ENCODE results near the gene TOMT. TPM values are rescaled to one million over a fixed set of nuclear protein-coding genes. Genes with fewer than 3 reads are reported as not detected.

TOMT gene
- total and polyA plus RNA-seq, 2 experiments from 2014 or later = not detected

GRCh38 chr11:72102162-72102561, 3.6 kb upstream of the TOMT start (continued):
- TF ChIP-seq CREB1 (CRISPR knock-in tag; IDR thresholded peaks at IDR 0.05; ENCODE audit: low read depth) (no peak), ZNF114 (CRISPR knock-in tag; IDR thresholded peaks at IDR 0.05) (no peak), JUNB (IDR thresholded peaks at IDR 0.05; ENCODE audit: unreplicated experiment) (no peak), STAT1 (IDR thresholded peaks at IDR 0.05; ENCODE audit: unreplicated experiment) (no peak)
- TF ChIP-seq, protein P1, sequence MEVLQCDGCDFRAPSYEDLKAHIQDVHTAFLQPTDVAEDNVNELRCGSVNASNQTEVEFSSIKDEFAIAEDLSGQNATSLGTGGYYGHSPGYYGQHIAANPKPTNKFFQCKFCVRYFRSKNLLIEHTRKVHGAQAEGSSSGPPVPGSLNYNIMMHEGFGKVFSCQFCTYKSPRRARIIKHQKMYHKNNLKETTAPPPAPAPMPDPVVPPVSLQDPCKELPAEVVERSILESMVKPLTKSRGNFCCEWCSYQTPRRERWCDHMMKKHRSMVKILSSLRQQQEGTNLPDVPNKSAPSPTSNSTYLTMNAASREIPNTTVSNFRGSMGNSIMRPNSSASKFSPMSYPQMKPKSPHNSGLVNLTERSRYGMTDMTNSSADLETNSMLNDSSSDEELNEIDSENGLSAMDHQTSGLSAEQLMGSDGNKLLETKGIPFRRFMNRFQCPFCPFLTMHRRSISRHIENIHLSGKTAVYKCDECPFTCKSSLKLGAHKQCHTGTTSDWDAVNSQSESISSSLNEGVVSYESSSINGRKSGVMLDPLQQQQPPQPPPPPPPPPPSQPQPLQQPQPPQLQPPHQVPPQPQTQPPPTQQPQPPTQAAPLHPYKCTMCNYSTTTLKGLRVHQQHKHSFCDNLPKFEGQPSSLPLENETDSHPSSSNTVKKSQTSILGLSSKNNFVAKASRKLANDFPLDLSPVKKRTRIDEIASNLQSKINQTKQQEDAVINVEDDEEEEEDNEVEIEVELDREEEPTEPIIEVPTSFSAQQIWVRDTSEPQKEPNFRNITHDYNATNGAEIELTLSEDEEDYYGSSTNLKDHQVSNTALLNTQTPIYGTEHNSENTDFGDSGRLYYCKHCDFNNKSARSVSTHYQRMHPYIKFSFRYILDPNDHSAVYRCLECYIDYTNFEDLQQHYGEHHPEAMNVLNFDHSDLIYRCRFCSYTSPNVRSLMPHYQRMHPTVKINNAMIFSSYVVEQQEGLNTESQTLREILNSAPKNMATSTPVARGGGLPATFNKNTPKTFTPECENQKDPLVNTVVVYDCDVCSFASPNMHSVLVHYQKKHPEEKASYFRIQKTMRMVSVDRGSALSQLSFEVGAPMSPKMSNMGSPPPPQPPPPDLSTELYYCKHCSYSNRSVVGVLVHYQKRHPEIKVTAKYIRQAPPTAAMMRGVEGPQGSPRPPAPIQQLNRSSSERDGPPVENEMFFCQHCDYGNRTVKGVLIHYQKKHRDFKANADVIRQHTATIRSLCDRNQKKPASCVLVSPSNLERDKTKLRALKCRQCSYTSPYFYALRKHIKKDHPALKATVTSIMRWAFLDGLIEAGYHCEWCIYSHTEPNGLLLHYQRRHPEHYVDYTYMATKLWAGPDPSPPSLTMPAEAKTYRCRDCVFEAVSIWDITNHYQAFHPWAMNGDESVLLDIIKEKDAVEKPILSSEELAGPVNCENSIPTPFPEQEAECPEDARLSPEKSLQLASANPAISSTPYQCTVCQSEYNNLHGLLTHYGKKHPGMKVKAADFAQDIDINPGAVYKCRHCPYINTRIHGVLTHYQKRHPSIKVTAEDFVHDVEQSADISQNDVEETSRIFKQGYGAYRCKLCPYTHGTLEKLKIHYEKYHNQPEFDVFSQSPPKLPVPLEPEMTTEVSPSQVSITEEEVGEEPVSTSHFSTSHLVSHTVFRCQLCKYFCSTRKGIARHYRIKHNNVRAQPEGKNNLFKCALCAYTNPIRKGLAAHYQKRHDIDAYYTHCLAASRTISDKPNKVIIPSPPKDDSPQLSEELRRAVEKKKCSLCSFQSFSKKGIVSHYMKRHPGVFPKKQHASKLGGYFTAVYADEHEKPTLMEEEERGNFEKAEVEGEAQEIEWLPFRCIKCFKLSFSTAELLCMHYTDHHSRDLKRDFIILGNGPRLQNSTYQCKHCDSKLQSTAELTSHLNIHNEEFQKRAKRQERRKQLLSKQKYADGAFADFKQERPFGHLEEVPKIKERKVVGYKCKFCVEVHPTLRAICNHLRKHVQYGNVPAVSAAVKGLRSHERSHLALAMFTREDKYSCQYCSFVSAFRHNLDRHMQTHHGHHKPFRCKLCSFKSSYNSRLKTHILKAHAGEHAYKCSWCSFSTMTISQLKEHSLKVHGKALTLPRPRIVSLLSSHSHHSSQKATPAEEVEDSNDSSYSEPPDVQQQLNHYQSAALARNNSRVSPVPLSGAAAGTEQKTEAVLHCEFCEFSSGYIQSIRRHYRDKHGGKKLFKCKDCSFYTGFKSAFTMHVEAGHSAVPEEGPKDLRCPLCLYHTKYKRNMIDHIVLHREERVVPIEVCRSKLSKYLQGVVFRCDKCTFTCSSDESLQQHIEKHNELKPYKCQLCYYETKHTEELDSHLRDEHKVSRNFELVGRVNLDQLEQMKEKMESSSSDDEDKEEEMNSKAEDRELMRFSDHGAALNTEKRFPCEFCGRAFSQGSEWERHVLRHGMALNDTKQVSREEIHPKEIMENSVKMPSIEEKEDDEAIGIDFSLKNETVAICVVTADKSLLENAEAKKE (CRISPR knock-in tag; IDR thresholded peaks at IDR 0.05) = no peak

DNA sequence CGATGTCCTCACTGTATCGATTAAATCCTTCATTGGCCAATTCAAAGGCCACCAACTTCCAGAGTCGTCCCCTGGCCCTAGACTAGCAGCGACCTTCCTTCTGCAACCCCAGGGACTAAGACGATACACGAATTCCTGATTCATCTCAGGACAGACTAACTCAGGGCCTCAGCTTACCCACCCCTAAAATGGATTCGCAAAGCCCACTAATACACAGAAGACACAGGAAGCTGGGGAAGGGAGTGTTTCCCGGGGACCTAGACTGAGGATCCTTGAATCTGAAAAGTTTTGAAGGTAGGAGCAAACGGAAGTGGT, 3.1 kb upstream of the TOMT start:
- peaks cover 29% of the 10 kb centered on the region for H3K79me2 ChIP-seq (replicated peaks; ENCODE audit: insufficient read depth)
- H3K9me3 Mint-ChIP-seq = no peaks in the 10 kb centered on the region; the same call in 1 of the 3 replicates

More for the DNA sequence above, 3.1 kb upstream of the TOMT start:
- Mint-ChIP-seq H3K4me1 (peaks cover 29% of the 10 kb centered on the region), H3K27ac (peak overlapping the region; percentile 97), H3K4me3 (peak overlapping the region; percentile 96), H3K27me3 (ENCODE audit: insufficient read depth, low read depth, poor library complexity) (peaks cover 14% of the 10 kb centered on the region), H3K36me3 (ENCODE audit: low read depth) (peaks cover 36% of the 10 kb centered on the region)
- TF ChIP-seq POLR2AphosphoS5 (IDR thresholded peaks at IDR 0.05; ENCODE audit: low read depth) = no peak
- TF ChIP-seq NANOG (IDR thresholded peaks at IDR 0.05; ENCODE audit: borderline replicate concordance) = no peak
- TF ChIP-seq ETS1 (IDR thresholded peaks at IDR 0.05) = no peak
- Histone ChIP-seq H3K4me1 (ENCODE audit: insufficient read depth) (peaks cover 6% of the 10 kb centered on the region; the same call in 1 of the 2 replicates), H4K20me1 (replicated peaks; ENCODE audit: insufficient read depth) (peaks cover 2% of the 10 kb centered on the region), H3K27me3 (ENCODE audit: insufficient read depth) (no peaks in the 10 kb centered on the region), H3F3A (replicated peaks; ENCODE audit: low read depth) (peaks cover 9% of the 10 kb centered on the region; the same call in 1 of the 2 replicates), H3K4me3 (peak overlapping the region; percentile 99), H3K27ac (ENCODE audit: low read depth) (peak overlapping the region; percentile 88), H3K4me2 (peak overlapping the region; percentile 96), H3K36me3 (ENCODE audit: insufficient read depth) (peaks cover 1% of the 10 kb centered on the region; the same call in 1 of the 2 replicates), H3K9me2 (ENCODE audit: insufficient read depth) (no peaks in the 10 kb centered on the region), H2AFZ (no peak overlapping the region)
- ATAC-seq = no peak
- no peak for DNase-seq (ENCODE audit: low spot score)

Measured in GM23338 (cell line).